Colonic mucosa (tissue), 4 donors: ENCODE results near the gene HTT-AS. TPM values are rescaled to one million over a fixed set of nuclear protein-coding genes. Genes with fewer than 3 reads are reported as not detected.

Experiments used
- DNase-seq: peaks from one replicate; pipeline ENCODE4 v3.0.0-alpha.2; 2020
- H3K27ac ChIP-seq: fragments of 200-600 bp; one replicate; pipeline ENCODE4 v1.8.0; 2021
- H3K27me3 ChIP-seq: fragments of 200-600 bp; one replicate; pipeline ENCODE4 v1.8.0; 2021
- H3K36me3 ChIP-seq: fragments of 200-600 bp; one replicate; pipeline ENCODE4 v1.8.0; 2021
- H3K4me1 ChIP-seq: fragments of 200-600 bp; one replicate; pipeline ENCODE4 v1.8.0; 2021; ENCODE audit warnings: mild to moderate bottlenecking
- H3K4me3 ChIP-seq: fragments of 200-600 bp; one replicate; pipeline ENCODE4 v1.8.0; 2021
- H3K9ac ChIP-seq, 2 donors: one replicate each; pipeline ENCODE4 v1.7.0; 2013; ENCODE audit warnings: control low read depth in 2 of 2, low read depth in 2 of 2, low read length in 2 of 2
- H3K9me3 ChIP-seq: fragments of 200-600 bp; one replicate; pipeline ENCODE4 v1.8.0; 2021
- CTCF ChIP-seq: fragments of 200-600 bp; IDR thresholded peaks from one replicate; pipeline ENCODE4 v1.8.0; 2022; ENCODE audit warnings: antibody characterized with exemption, mild to moderate bottlenecking
- intact Hi-C: fragments of 100-400 bp; cut with DNase I; formaldehyde crosslinking; loops from one replicate; pipeline ENCODE4 v1.14.1; 2022
- total RNA-seq, 2 donors: library from RNA; stranded (reverse); fragmentation: NEBNext Ultra II Directional in 1 of 2; extraction: Animal tissue kit (Norgen Biotek cat#: 25700) in 1 of 2; gene quantifications; one replicate each; pipeline ENCODE4 v1.2.1, GENCODE V29; 2021
- donor health status: healthy.
- donor health status: DM: no; HTN: no; CAD: no.
- donor health status: DM: no; HTN: no; CAD: no.

HTT-AS gene
- total RNA-seq, 2 donors from 2014 or later, result not detected

DNA sequence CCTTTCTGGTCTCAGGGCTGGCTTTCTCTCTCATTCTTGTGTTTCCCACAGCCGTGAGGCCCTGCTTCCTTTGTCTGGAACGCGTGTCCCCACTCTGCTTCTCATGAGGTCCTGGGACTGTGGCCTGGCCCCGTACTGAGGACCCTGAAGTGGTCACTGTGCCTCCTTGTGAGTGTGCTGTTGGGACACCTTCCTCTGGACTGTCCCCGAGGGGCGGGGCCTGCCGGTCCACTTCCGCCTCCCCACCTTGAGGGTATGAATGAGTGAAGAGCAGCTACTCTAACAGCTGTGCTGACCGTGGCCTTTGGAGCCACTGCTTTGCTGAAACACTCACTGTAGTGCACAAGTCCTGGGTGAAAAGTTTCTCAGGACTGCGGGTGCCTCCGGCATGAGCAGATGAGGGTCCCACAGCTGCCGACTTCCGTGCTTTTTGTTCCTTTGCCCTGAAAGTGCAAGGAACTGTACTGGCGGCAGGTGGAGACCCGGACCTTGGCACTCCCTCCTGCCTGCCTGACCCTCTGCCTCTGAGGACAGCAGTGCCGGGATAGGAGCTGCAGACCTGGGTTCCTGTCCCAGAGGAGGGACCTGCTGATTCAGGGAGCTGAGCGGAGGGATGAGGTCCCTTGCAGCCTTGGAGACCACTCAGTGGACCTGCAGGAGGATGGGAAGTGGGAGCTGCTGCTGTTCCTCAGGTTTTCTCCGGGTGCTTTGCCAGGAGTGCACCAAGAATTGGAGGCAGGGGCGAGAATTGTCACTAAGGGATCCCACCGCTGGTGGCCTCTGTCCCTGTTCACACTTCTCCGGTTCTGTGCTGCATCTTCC lies 38.0 kb downstream of the HTT-AS start:
- no peak overlapping the region for H3K4me3 ChIP-seq
- TF ChIP-seq CTCF, result no peak
- no peak overlapping the region for H3K27ac ChIP-seq
- H3K9ac ChIP-seq, result no peak overlapping the region
- H3K9me3 ChIP-seq, result no peaks in the 10 kb centered on the region
- no peaks in the 10 kb centered on the region for H3K27me3 ChIP-seq
- no peak for DNase-seq
- no peaks in the 10 kb centered on the region for H3K36me3 ChIP-seq
- intact Hi-C loops, result loop anchor here (5.0 kb wide), 1 partner anchor 59 kb away; no protein-coding TSS in a partner anchor
- no peaks in the 10 kb centered on the region for H3K4me1 ChIP-seq

GRCh38 chr4:3035674-3036073 lies 38.7 kb downstream of the HTT-AS start:
- intact Hi-C loops, result loop anchor here (5.0 kb wide), 1 partner anchor 58 kb away; no protein-coding TSS in a partner anchor
- no peaks in the 10 kb centered on the region for H3K27me3 ChIP-seq
- H3K36me3 ChIP-seq, result no peaks in the 10 kb centered on the region
- no peak overlapping the region for H3K27ac ChIP-seq
- H3K9me3 ChIP-seq, result no peaks in the 10 kb centered on the region
- no peaks in the 10 kb centered on the region for H3K4me1 ChIP-seq
- no peak for TF ChIP-seq CTCF
- H3K9ac ChIP-seq, result no peak overlapping the region
- DNase-seq, result no peak
- no peak overlapping the region for H3K4me3 ChIP-seq

DNA sequence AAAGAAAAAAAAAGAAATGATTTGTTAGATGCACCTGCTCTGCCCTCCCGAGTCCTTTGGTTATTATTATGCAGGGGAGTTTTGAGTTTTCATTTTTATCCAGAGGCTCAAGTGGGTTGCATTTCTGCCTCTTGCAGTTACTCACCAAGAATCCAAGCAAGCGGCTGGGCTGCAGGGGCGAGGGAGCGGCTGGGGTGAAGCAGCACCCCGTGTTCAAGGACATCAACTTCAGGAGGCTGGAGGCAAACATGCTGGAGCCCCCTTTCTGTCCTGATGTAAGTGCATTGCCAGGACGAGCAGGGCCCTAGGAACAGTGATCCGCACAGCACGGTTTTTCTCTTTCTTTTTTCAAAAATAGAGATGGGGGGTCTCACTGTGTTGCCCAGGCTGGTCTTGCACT lies 39.1 kb downstream of the HTT-AS start:
- DNase-seq, result no peak
- Histone ChIP-seq H3K9ac (no peak overlapping the region), H3K27ac (no peak overlapping the region), H3K4me3 (no peak overlapping the region), H3K4me1 (no peaks in the 10 kb centered on the region), H3K36me3 (no peaks in the 10 kb centered on the region), H3K9me3 (no peaks in the 10 kb centered on the region), H3K27me3 (no peaks in the 10 kb centered on the region)
- TF ChIP-seq CTCF, result no peak
- intact Hi-C loops, result loop anchor here (5.0 kb wide), 1 partner anchor 58 kb away; no protein-coding TSS in a partner anchor

DNA sequence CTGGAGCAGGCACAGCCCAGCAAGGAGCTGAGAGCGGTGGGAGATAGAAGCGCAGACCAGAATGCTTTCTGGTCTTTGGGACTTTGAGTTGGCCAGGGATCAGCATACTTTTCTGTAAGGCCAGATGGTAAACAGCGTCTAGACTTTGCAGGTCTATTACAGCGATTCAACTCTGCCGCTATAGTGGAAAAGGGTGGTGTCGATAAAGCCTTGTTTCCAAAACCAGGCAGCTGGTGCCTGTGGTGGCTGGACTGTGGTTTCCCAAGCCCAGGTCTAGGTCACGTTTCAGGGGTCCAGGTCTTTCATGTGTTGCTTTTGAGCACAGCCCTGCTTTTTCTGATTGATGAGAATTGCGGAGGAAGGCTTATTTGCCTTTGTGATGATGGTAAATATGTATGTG lies 40.1 kb downstream of the HTT-AS start:
- intact Hi-C loops, result no loop called here
- TF ChIP-seq CTCF, result no peak
- no peaks in the 10 kb centered on the region for H3K36me3 ChIP-seq
- no peaks in the 10 kb centered on the region for H3K9me3 ChIP-seq
- H3K4me1 ChIP-seq, result no peaks in the 10 kb centered on the region
- H3K9ac ChIP-seq, result no peak overlapping the region
- no peaks in the 10 kb centered on the region for H3K27me3 ChIP-seq
- H3K27ac ChIP-seq, result no peak overlapping the region
- no peak overlapping the region for H3K4me3 ChIP-seq
- no peak for DNase-seq

- H3K9ac ChIP-seq, result no peak overlapping the region
- no peaks in the 10 kb centered on the region for H3K36me3 ChIP-seq
- H3K27me3 ChIP-seq, result no peaks in the 10 kb centered on the region
- no peak overlapping the region for H3K27ac ChIP-seq
- no peaks in the 10 kb centered on the region for H3K9me3 ChIP-seq
- no peak for DNase-seq
- no peak for TF ChIP-seq CTCF
- no peak overlapping the region for H3K4me3 ChIP-seq
- intact Hi-C loops, result no loop called here
- H3K4me1 ChIP-seq, result no peaks in the 10 kb centered on the region
Measured at GRCh38 chr4:3031357-3032082, 42.8 kb downstream of the HTT-AS start.
